Hepatocyte (in vitro differentiated cells): ENCODE results near the gene SMAD3. TPM values are rescaled to one million over a fixed set of nuclear protein-coding genes. Genes with fewer than 3 reads are reported as not detected.
A peak's percentile ranks its signal among the peaks of the same experiment; 100 is the strongest.

Source experiments
- DNase-seq: peaks from one replicate; pipeline ENCODE4 v3.0.0-alpha.2; 2016; ENCODE audit warnings: low spot score
- H2AFZ ChIP-seq: fragments of 200-600 bp; sonication (generic); 2 replicates; pipeline ENCODE4 v1.6.0; 2016; ENCODE audit warnings: antibody characterized with exemption, mild to moderate bottlenecking
- H3K27ac ChIP-seq: fragments of 200-600 bp; sonication (generic); 2 replicates; pipeline ENCODE4 v1.5.1; 2016; ENCODE audit warnings: mild to moderate bottlenecking
- H3K27me3 ChIP-seq: fragments of 200-600 bp; sonication (generic); 2 replicates; pipeline ENCODE4 v1.6.1; 2016
- H3K36me3 ChIP-seq: fragments of 200-600 bp; sonication (generic); replicated peaks from 2 replicates; pipeline ENCODE4 v1.5.1; 2016; ENCODE audit warnings: low read depth; ENCODE audit not compliant: insufficient read depth
- H3K4me1 ChIP-seq: fragments of 200-600 bp; sonication (generic); 2 replicates; pipeline ENCODE4 v1.5.1; 2016; ENCODE audit warnings: mild to moderate bottlenecking, moderate library complexity; ENCODE audit not compliant: insufficient read depth
- H3K4me2 ChIP-seq: fragments of 200-600 bp; sonication (generic); 2 replicates; pipeline ENCODE4 v1.6.0; 2016
- H3K4me3 ChIP-seq: fragments of 200-600 bp; sonication (generic); 2 replicates; pipeline ENCODE4 v1.5.1; 2016; ENCODE audit warnings: mild to moderate bottlenecking
- H3K79me2 ChIP-seq: fragments of 200-600 bp; sonication (generic); 2 replicates; pipeline ENCODE4 v1.6.0; 2017; ENCODE audit warnings: mild to moderate bottlenecking
- H3K9me2 ChIP-seq: fragments of 200-600 bp; sonication (generic); replicated peaks from 2 replicates; pipeline ENCODE4 v1.6.0; 2017; ENCODE audit warnings: mild to moderate bottlenecking; ENCODE audit not compliant: insufficient read depth
- H3K9me3 ChIP-seq: fragments of 200-600 bp; sonication (generic); 2 replicates; pipeline ENCODE4 v1.5.1; 2016; ENCODE audit warnings: low read depth, mild to moderate bottlenecking
- H4K20me1 ChIP-seq: fragments of 200-600 bp; sonication (generic); 2 replicates; pipeline ENCODE4 v1.6.0; 2016; ENCODE audit warnings: mild to moderate bottlenecking; ENCODE audit not compliant: insufficient read depth, poor library complexity, severe bottlenecking
- CTCF ChIP-seq: fragments of 200-600 bp; sonication (generic); IDR thresholded peaks from 2 replicates; pipeline ENCODE4 v1.5.1; 2016; ENCODE audit warnings: antibody characterized with exemption, mild to moderate bottlenecking; ENCODE audit not compliant: poor library complexity
- EZH2 ChIP-seq: fragments of 200-600 bp; sonication (generic); IDR thresholded peaks from 2 replicates; pipeline ENCODE4 v1.6.1; 2016; ENCODE audit warnings: antibody characterized with exemption, mild to moderate bottlenecking, borderline replicate concordance
- EZH2phosphoT487 ChIP-seq: fragments of 200-600 bp; sonication (generic); IDR thresholded peaks from one replicate; pipeline ENCODE4 v1.6.1; 2018; ENCODE audit warnings: antibody characterized with exemption, mild to moderate bottlenecking, low read depth, moderate library complexity; ENCODE audit not compliant: unreplicated experiment, severe bottlenecking
- WGBS: methylation state at CpG from one replicate; pipeline ENCODE4 v1.1.6; 2016; ENCODE audit warnings: low lambda C conversion rate; ENCODE audit errors: missing lambda C conversion rate; 5-methylcytosine and 5-hydroxymethylcytosine counted together
- polyA plus RNA-seq: library from polyadenylated mRNA; unstranded; fragments of >200 nt; fragmentation: Nextera tagmentation; extraction: Ambion mirVana; gene quantifications from 2 replicates; pipeline ENCODE4 v1.2.1, GENCODE V29; 2016
- total RNA-seq: library from RNA; depleted of rRNA; stranded (reverse); fragments of >200 nt; gene quantifications from 2 replicates; pipeline ENCODE4 v1.2.3, GENCODE V29; 2014

SMAD3 gene
- total and polyA plus RNA-seq, 2 experiments from 2014 or later: 24.7 to 32.2 TPM

- Histone ChIP-seq H3K4me1 (peaks cover 83% of the 10 kb centered on the region), H3K9me3 (no peaks in the 10 kb centered on the region), H3K27ac (peak overlapping the region; percentile 90), H3K79me2 (peaks cover 95% of the 10 kb centered on the region), H4K20me1 (peaks cover 38% of the 10 kb centered on the region), H3K4me3 (no peak overlapping the region), H3K36me3 (no peaks in the 10 kb centered on the region), H3K4me2 (peak overlapping the region; percentile 56), H3K9me2 (no peaks in the 10 kb centered on the region), H2AFZ (no peak overlapping the region), H3K27me3 (no peaks in the 10 kb centered on the region)
- peak; percentile 65 for DNase-seq
- TF ChIP-seq EZH2phosphoT487 (no peak), CTCF (no peak), EZH2 (no peak)
- WGBS: 39% methylated on average over 6 of the region's 6 CpGs
These were observed 22.2 kb downstream of the SMAD3 start for GRCh38 chr15:67087507-67088172.

GRCh38 chr15:67089217-67090193 lies 24.1 kb downstream of the SMAD3 start:
- DNase-seq: no peak
- Histone ChIP-seq H3K79me2 (peaks cover 95% of the 10 kb centered on the region), H3K9me2 (no peaks in the 10 kb centered on the region), H3K9me3 (no peaks in the 10 kb centered on the region), H3K36me3 (no peaks in the 10 kb centered on the region), H3K27me3 (no peaks in the 10 kb centered on the region), H3K27ac (peak overlapping the region; percentile 79), H3K4me1 (peaks cover 72% of the 10 kb centered on the region), H3K4me2 (peak overlapping the region; percentile 61), H2AFZ (no peak overlapping the region), H3K4me3 (no peak overlapping the region), H4K20me1 (peaks cover 39% of the 10 kb centered on the region)
- WGBS: 77% methylated on average over 15 of the region's 15 CpGs
- TF ChIP-seq EZH2: no peak
- TF ChIP-seq CTCF: no peak
- TF ChIP-seq EZH2phosphoT487: no peak

- Histone ChIP-seq H3K4me1 (peaks cover 65% of the 10 kb centered on the region), H2AFZ (no peak overlapping the region), H4K20me1 (peaks cover 43% of the 10 kb centered on the region), H3K9me3 (no peaks in the 10 kb centered on the region), H3K36me3 (no peaks in the 10 kb centered on the region), H3K4me3 (no peak overlapping the region), H3K4me2 (peak overlapping the region; percentile 61), H3K27me3 (no peaks in the 10 kb centered on the region), H3K27ac (peak overlapping the region; percentile 79), H3K79me2 (peaks cover 95% of the 10 kb centered on the region), H3K9me2 (no peaks in the 10 kb centered on the region)
- TF ChIP-seq EZH2phosphoT487 (no peak), CTCF (no peak)
- 49% methylated on average over 7 of the region's 7 CpGs for WGBS
- no peak for DNase-seq
These were observed 25.1 kb downstream of the SMAD3 start for GRCh38 chr15:67090297-67091070.
